Kidney tubule cell (primary cell): ENCODE measurements around the gene PKD2.

Source experiments
- DNase-seq: peaks from one replicate; pipeline ENCODE4 v3.0.0-alpha.2; 2018; ENCODE audit warnings: low spot score

The PKD2 gene

DNA sequence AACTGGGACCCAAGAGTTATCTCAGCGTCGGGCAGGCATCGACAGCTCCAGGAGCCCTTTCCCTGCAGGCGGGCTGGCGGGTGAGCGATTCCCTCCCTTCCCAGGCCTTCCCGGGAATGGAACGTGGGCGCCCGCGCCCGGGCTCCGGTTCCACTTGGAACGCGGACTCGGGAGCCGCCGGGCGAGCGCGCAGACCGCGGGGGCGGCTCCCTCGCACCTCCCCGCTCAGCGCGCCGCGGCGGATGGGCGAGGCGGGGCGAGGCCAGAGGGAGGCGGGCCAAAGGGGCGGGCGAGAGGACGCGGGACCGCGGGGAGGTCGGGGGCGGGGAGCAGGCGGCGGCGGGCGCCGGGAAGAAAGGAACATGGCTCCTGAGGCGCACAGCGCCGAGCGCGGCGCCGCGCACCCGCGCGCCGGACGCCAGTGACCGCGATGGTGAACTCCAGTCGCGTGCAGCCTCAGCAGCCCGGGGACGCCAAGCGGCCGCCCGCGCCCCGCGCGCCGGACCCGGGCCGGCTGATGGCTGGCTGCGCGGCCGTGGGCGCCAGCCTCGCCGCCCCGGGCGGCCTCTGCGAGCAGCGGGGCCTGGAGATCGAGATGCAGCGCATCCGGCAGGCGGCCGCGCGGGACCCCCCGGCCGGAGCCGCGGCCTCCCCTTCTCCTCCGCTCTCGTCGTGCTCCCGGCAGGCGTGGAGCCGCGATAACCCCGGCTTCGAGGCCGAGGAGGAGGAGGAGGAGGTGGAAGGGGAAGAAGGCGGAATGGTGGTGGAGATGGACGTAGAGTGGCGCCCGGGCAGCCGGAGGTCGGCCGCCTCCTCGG lies at the start of gene PKD2:
TSS of gene PKD2 (plus strand) at position 332 of the 818 bp plus-strand sequence. CDS start at position 431, 99 bp downstream.
- peak; percentile 81 for DNase-seq

DNA sequence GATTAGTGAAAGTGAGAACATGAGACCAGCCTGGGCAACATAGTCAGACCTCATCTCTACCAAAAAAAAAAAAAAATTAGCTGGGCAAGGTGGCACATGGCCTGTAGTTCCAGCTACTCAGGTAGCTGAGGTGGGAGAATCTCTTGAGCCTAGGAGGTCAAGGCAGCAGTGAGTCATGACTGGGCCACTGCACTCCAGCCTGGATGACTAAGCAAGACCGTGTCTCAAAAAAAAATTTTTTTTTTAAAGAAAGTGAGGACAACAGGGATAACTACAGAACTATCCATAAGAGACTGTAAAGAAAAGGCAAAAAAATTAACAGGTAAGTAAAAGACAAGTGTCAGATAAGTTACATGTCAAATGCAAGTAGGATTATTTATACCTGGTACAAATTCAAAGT lies 45.4 kb upstream of the PKD2 start:
- peak; percentile 84 for DNase-seq

DNA sequence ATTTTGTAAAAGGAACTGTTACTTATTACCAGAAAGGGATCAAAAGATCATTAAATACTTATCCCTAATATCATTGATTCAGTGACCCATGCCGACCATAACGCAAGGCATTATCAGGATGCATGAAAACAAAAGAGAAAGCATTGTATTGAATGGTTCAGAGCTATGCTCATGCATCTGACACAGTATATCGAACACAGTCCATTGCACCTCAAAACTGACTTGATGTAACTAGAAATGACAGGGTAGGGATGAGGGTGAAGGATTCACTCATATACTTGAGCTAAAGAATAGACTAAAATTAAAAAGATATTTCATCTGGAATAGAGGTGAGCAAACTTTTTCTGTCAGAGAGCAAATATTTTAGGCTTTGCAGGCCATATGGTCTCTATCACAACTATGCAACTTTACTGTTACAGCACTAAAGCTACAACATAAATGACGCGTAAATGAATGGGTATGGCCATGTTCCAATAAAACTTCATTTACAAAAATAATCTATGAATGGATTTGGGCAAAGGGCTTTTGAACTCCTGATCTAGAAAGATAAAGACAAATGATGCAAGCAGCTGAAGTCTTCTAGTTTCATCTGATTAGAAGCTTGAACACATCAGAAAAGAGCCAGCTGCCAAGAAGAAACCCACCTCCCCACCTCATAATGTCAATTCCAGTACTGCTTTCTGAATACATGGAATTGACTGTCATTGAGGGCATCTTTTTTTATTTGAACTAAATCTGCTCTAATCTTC lies 44.9 kb upstream of the PKD2 start:
- peak; percentile 48 for DNase-seq

DNA sequence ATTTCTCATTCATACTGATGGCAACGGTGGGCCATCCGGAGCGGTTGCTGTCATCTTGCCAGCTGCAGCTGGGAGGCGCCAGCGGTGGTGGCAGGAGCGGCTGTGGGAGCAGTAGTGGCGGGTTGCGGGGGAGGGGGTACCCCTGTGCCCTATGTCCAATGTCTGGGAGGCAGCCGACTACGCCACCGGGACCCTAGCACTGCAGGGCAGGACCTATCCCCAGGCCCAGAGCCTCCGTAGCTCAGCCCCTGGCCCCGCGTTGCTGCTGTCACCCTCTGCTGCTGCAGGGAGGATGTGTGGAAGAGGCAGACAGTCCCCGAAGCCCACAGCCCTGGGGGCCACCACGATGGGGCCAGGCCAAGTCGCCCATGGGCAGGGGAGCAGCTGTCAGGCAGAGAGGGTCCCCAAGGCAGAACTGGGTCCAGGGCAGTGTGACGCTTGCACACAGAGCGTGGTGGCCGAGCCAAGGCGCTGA lies 41.9 kb upstream of the PKD2 start:
- DNase-seq = no peak

DNA sequence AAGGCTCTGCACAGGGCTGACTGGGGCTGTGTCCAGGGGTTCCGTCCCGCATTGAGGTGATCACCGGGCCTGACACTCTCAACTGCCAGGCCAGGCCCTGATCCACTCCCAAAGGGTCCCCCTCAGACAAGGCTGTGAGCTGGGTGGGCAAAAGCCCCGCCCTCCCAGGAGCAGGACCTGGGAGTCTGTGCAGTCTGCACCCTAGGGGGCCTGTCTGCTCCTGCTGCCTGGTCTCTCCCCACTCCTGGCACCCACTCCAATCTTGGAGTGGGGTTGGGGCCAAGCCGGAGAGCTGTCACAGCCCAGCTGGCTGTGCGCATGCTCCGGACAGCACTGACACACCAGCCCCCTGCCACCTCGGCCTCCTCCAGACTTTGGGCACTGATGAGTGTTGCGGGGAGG lies 41.3 kb upstream of the PKD2 start:
- no peak for DNase-seq

DNA sequence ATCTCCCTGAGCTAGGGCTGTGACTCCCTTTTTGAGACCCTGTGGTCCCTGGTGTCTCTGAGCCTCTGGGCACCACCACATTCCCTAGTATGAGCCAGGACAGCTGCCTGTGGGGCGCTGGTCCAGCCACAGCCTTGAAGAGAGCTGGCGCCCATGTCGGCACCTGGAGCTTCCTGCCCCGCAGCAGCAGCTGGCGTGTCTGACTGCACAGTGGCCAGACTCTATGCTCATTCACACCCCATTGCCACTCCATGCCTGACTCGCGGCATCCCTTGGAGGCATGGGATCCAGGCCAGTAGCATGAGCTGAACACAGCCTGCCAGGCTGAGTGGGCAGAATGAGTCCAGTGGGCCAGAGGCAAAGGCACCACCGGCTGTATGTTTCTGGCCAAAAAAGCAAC lies 40.2 kb upstream of the PKD2 start:
- DNase-seq = no peak

DNA sequence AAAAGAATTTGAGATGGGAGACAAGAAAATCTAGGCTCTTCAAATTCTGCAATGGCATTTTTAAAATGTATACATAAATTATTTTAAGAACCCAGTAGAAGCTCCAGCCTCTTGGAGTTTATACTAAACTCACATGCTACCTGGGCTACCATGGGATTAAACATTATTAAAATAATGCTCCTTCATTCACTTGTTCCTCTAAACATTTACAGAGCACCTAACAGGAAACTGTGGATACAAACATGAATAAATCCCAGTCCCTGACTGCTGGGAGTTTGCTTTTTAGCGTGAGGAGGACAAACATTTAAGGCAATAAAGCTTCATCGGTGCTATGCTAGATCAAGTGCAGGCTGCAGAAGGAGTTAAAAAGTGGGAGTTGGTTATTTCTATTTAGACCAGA lies 37.3 kb upstream of the PKD2 start:
- DNase-seq = peak; percentile 42

DNA sequence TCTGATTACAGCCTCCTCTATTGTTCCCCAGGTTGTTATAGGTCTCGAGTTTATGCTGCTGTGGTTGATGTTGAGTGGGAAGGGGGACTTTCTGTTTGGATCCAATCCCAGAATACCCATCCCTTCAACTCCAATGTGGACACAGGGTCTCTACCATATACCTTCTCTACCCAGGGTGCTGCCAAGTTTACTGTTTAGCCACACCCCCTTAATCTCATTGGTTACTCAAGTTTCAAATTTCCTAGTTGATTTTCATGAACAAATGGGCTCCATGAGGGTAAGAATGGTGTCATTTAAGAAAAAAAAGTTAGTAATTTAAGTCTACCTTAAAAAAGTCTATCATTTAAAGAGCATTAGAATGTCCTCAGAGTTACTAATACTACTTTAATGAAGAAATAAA lies 35.6 kb upstream of the PKD2 start:
- no peak for DNase-seq

DNA sequence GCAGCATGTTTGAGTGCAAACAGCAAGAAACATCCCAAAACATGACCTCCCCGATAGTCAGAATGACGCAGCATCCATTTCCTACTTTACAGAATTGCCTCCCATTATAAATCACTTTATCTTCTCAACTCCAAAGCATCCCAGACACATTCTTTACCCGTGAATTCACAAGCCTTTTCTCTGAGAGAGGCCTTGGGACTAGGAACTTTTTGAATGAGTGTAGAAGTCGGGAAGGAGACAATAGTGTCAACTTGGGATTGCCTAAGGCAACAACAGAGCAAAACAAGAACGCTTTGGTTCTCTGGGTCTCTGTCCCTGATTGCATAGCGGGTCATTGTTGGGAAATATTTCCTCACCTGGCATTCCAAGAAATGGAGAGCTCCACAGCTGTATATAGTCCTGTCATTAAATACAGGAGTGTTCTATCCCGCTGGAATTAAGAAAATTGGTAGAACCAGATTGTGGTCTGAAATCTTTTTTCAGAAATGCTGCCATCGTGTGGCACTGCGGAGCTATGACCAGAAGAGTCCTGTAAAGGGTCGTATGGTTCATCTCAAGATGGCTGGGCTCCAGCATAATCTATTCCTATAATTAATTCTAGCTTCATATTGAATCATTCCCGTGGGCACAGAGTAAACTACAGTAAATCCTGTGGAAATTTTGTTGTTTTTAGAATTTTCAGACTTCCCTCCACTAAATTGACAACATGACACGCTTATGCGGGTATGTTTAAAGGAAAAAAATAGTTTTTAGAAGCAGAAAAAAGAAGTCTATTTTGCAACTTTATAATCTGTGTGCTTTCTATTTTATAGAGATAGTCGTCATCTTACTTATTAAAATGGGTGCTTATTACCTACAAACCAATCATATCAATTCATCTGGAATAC lies 33.9 kb upstream of the PKD2 start:
- peak; percentile 92 for DNase-seq

DNA sequence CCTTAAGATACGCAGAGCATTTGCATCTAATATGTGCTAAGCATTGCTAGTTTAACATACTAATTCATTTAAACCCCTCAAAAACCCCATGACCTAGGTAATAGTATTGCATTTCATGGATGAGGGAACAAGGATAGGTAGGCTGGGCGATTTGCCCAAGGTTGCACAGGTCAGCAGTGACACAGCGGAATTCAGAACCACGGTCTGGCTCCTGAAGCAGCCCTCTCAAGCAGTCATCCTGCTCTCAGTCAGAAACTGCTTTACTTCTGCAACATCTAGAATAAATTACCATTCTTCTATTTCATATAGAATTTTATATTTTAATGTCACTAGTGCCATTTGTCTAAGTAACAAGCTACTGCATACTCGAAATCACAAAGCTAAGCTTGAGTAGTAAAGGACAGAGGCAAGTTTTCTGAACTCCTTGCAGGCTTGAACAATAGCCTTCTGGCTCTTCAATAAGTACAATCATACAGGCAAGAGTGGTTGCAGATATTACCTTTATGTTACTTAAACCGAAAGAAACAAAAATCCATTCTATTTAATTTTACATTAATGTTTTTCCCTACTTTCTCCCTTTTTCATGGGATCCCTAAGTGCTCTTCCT lies 32.5 kb upstream of the PKD2 start:
- peak; percentile 91 for DNase-seq

DNA sequence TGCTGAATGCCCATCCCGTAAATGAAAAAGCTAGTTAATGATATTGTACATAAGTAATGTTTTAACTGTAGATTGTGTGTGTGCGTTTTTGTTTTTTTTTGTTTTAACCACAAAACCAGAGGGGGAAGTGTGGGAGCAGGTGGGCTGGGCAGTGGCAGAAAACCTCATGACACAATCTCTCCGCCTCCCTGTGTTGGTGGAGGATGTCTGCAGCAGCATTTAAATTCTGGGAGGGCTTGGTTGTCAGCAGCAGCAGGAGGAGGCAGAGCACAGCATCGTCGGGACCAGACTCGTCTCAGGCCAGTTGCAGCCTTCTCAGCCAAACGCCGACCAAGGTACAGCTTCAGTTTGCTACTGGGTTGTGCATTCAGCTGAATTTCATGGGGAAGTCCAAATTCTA lies 32.0 kb upstream of the PKD2 start, which contains the start of gene SPP1:
TSS of gene SPP1 (plus strand) at position 249 of the 400 bp plus-strand sequence. CDS start 1,182 bp downstream, outside the sequence.
- peak; percentile 98 for DNase-seq

DNA sequence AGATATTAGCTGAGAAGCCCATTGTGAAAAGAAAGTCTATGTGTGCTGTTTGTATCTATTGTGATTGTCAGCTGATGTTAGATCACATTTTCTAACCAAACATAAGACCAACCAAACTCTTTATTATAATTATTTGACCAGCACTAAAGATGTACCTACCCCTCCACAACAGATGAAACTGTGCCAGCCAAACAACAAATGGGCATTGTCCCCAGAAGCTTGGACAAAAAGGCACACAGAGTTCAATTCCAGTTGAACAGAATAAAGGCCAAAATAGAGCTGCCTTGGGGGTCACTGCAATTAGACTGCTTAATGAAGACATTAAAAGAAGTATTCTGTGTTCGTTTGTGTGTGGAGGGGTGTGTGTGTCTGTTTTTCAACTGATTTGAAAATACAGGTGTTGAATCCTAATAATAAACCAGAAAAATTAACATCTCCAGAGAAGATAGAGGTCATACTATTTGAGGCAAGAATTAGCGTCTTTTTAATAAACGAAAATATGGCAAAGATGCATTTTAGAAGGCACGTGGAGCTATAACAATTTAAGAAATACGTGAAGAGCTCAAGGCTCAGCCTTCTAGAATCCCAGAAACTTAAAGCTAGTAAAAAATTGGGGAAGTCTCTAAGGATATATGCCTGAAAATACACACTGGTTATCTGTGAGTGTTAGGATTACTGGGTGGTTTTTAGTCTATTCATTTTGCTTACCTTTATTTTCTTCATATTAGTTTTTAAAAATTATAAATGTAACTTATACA lies 29.7 kb upstream of the PKD2 start:
- DNase-seq = no peak

DNA sequence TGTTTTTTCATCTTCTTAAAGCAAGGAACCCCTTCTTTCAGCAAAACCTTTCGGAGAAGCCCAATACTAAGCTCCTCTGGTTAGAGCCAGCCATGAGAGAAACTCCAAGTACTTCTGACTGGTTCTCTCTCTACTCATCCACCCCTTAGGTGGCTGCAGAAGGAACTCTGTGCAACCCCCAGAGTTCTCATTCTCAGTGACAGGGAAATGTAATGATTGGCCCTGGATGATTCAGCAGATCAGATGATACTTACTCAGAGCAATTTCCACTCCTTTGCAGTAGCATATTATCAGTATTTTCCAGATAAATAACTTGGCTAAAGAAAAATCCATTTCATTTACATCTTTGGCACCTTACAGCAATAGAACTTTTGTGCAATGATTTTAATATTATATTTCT lies 28.8 kb upstream of the PKD2 start:
- peak; percentile 89 for DNase-seq

DNA sequence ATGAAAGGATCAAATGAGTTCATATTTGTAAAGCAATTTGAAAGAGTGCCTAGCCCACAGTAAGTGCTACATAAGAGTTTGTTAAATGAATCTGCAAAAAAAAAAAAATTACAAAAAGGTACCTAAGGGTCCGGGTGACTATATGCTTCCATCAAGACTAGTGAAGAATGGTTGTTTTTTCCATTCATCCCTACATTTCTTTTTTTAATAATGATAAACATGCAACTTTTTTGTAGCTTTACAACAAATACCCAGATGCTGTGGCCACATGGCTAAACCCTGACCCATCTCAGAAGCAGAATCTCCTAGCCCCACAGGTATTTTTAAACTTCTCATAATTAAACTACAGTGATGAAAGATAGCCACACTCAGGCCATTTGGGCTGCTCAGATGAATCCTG lies 27.6 kb upstream of the PKD2 start:
- no peak for DNase-seq

DNA sequence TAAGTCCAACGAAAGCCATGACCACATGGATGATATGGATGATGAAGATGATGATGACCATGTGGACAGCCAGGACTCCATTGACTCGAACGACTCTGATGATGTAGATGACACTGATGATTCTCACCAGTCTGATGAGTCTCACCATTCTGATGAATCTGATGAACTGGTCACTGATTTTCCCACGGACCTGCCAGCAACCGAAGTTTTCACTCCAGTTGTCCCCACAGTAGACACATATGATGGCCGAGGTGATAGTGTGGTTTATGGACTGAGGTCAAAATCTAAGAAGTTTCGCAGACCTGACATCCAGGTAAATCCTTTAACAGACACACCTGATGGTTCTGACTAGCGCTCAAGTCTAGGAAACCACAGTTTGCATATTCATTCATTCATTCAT lies 25.9 kb upstream of the PKD2 start:
- DNase-seq = no peak

DNA sequence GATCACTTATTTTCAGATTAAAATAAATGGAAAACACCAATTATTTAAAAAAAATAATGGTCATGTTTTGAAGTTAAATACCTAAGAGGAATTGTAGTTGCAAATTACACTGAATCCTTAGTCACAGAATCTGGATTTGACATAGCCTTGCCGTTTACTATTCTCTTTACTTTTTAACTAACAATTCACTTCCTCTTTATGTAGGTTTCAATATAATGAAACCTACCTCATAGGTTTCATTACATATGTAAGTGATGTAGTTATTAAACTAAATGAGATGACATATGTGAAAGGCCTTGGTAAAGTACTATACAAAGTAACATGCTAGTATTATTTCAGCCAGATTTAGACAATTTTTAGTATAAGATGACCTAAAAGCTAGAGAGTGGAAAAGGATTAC lies 25.4 kb upstream of the PKD2 start:
- DNase-seq = no peak

DNA sequence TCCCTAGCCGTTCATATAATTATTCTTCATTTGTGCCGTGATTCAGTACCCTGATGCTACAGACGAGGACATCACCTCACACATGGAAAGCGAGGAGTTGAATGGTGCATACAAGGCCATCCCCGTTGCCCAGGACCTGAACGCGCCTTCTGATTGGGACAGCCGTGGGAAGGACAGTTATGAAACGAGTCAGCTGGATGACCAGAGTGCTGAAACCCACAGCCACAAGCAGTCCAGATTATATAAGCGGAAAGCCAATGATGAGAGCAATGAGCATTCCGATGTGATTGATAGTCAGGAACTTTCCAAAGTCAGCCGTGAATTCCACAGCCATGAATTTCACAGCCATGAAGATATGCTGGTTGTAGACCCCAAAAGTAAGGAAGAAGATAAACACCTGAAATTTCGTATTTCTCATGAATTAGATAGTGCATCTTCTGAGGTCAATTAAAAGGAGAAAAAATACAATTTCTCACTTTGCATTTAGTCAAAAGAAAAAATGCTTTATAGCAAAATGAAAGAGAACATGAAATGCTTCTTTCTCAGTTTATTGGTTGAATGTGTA lies 24.9 kb upstream of the PKD2 start:
- peak; percentile 78 for DNase-seq

DNA sequence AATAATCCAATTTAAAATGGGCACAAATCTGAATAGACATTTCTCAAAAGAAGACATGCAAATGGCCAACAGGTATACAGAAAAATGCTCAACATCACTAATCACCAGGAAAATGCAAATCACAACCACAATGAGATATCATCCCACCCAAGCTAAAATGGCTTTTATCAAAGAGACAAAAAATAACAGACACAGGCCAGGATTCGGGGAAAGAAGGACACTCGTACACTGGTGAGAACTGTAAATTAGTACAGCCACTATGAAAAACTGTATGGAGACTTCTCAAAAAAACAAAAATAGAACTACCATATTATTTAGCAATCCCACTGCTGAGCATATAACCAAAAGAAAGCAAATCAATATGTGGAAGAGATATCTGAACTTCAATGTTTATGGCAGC lies 23.4 kb upstream of the PKD2 start:
- no peak for DNase-seq

DNA sequence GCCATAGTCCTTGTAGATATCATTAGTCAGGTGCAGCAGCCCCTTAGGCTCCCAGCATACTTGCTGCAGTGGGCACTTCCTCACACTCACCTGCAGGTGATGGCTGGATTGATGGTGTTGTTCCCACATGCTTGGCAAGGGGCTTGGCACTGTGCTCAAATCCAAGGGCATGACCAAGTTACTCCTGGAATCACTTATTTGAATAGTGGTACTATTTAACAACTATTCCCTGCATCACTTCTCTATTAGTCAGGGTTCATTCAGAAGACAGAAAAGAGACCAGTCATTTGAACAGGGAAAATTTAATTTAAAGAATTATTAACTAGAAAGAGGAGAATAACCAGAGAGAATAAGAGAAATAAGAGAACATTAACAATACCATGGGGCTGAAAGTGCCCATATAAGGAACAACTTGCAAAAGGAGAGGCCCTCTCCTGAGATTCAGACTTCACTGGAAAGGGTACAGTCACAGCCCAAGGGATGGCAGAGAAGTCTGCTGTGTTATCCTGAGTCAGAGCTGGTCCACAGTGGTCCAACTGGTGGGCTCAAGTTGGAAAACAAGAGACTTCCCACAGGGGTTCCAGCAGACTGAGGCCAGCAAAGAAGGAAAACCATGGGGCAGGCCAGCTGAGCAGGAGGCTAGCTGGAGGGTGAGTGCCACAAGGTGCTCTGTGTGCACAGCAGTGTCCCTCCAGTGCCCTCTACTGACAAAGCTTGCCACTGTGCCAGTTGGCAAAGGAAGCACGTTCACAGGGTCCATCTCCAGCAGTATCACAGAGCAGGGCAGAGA lies 22.1 kb upstream of the PKD2 start:
- peak; percentile 98 for DNase-seq

DNA sequence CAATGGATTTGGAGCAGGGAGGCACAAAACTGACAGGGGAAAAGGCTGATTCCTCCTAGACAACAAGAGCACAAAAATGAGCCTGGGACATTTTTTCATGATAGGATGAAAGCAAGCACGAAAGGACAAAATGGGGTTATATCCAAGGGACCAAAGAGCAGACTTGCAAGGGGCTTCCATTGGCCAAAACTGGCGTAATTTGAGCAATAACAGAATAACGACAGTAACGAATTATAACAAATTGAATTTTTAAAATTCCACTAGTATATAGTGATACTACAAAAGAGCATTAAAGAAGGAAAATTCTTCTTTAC lies 21.6 kb upstream of the PKD2 start:
- DNase-seq = no peak
